Body of pancreas (tissue), 4 donors: ENCODE measurements around the gene CEP128. TPM values are rescaled to one million over a fixed set of nuclear protein-coding genes. Genes with fewer than 3 reads are reported as not detected.

Experiments used
- ATAC-seq: fragments of 150-250 bp; one replicate; pipeline ENCODE4 v1.9.1; 2016
- DNase-seq, 4 donors: peaks; one replicate each; pipeline ENCODE4 v3.0.0-alpha.2; 2019
- H3K27ac ChIP-seq, 4 donors: fragments of 200-600 bp; sonication (generic); 1 replicate in 3 of 4; 2 replicates in 1 of 4; pipeline versions ENCODE4 v1.5.1 to v1.6.1; 2016 to 2019; ENCODE audit warnings: mild to moderate bottlenecking in 1 of 4, mixed read lengths in 1 of 4, moderate library complexity in 1 of 4
- H3K27me3 ChIP-seq, 2 donors: fragments of 200-600 bp; sonication (generic); one replicate each; pipeline ENCODE4 v1.6.0; 2016; ENCODE audit warnings: mild to moderate bottlenecking in 1 of 2
- H3K36me3 ChIP-seq, 2 donors: fragments of 200-600 bp; sonication (generic); replicated peaks in 1 of 2; 2 replicates each; pipeline ENCODE4 v1.5.1; 2016; ENCODE audit warnings: low read depth in 2 of 2; ENCODE audit not compliant: insufficient read depth in 1 of 2
- H3K4me1 ChIP-seq: fragments of 200-600 bp; sonication (generic); one replicate; pipeline ENCODE4 v1.6.0; 2016
- H3K4me3 ChIP-seq, 2 donors: fragments of 200-600 bp; sonication (generic); 1 replicate in 1 of 2; 2 replicates in 1 of 2; pipeline ENCODE4 v1.5.1; 2016 to 2019
- H3K9me3 ChIP-seq, 3 donors: fragments of 200-600 bp; sonication (generic); 1 replicate in 2 of 3; 2 replicates in 1 of 3; pipeline ENCODE4 v1.5.1; 2016
- CTCF ChIP-seq, 7 experiments: fragments of 450-650 bp in 4 of 7; fragments of 200-600 bp in 3 of 7; sonication (generic) in 3 of 7; IDR thresholded peaks; one replicate each; pipeline ENCODE4 v1.5.1; 2016 to 2019; ENCODE audit warnings: antibody characterized with exemption in 7 of 7
- POLR2A ChIP-seq, 3 donors: fragments of 450-650 bp; IDR thresholded peaks; one replicate each; pipeline ENCODE4 v1.6.1; 2016; ENCODE audit warnings: antibody characterized with exemption in 3 of 3, mild to moderate bottlenecking in 2 of 3
- WGBS, 2 donors: methylation state at CpG; one replicate each; pipeline ENCODE4 v1.1.5; 2017; 5-methylcytosine and 5-hydroxymethylcytosine counted together
- intact Hi-C: fragments of 100-400 bp; cut with DNase I; formaldehyde crosslinking; loops from one replicate; pipeline ENCODE4 v1.15.1; 2023
- total RNA-seq, 2 donors: library from RNA; depleted of rRNA; stranded (reverse); fragments of >200 nt; gene quantifications; one replicate each; pipeline ENCODE4 v1.1.0, GENCODE V29; 2016

Gene CEP128
- total RNA-seq, 2 donors from 2014 or later: 7.8 to 14.5 TPM

GRCh38 chr14:80618751-80619329, 322.7 kb downstream of the CEP128 start:
- ATAC-seq: no peak
- Histone ChIP-seq H3K9me3 (no peaks in the 10 kb centered on the region), H3K27me3 (no peaks in the 10 kb centered on the region), H3K36me3 (no peaks in the 10 kb centered on the region), H3K27ac (no peak overlapping the region), H3K4me3 (no peak overlapping the region), H3K4me1 (no peaks in the 10 kb centered on the region)
- no peak for DNase-seq
- intact Hi-C loops: no loop called here
- TF ChIP-seq POLR2A (IDR thresholded peaks at IDR 0.05): no peak
- TF ChIP-seq CTCF (IDR thresholded peaks at IDR 0.05): no peak
- 89 to 97% methylated on average over 4 of the region's 4 CpGs for WGBS, 2 donors

- no peaks in the 10 kb centered on the region for H3K36me3 ChIP-seq
- no peak for TF ChIP-seq CTCF (IDR thresholded peaks at IDR 0.05)
- TF ChIP-seq POLR2A (IDR thresholded peaks at IDR 0.05): no peak
- H3K9me3 ChIP-seq: no peaks in the 10 kb centered on the region
- 79 to 82% methylated on average over 4 of the region's 4 CpGs for WGBS, 2 donors
- intact Hi-C loops: no loop called here
- no peak overlapping the region for H3K27ac ChIP-seq
- ATAC-seq (no peak), DNase-seq (no peak)
- no peaks in the 10 kb centered on the region for H3K27me3 ChIP-seq
- no peaks in the 10 kb centered on the region for H3K4me1 ChIP-seq
- no peak overlapping the region for H3K4me3 ChIP-seq
These were observed 325.7 kb downstream of the CEP128 start for GRCh38 chr14:80615831-80616230.

GRCh38 chr14:80609055-80609454, 332.5 kb downstream of the CEP128 start:
- DNase-seq: no peak
- Histone ChIP-seq H3K4me3 (no peak overlapping the region), H3K27me3 (no peaks in the 10 kb centered on the region), H3K36me3 (no peaks in the 10 kb centered on the region), H3K4me1 (peaks cover 11% of the 10 kb centered on the region), H3K9me3 (no peaks in the 10 kb centered on the region), H3K27ac (no peak overlapping the region)
- ATAC-seq: no peak
- TF ChIP-seq CTCF (IDR thresholded peaks at IDR 0.05) (no peak), POLR2A (IDR thresholded peaks at IDR 0.05) (no peak)
- intact Hi-C loops: no loop called here

- no peaks in the 10 kb centered on the region for H3K27me3 ChIP-seq
- H3K4me3 ChIP-seq: no peak overlapping the region
- ATAC-seq: no peak
- H3K9me3 ChIP-seq: no peaks in the 10 kb centered on the region
- intact Hi-C loops: no loop called here
- WGBS, 2 donors: 15 to 21% methylated on average over 1 of the region's 1 CpG
- H3K4me1 ChIP-seq: peaks cover 11% of the 10 kb centered on the region
- no peak overlapping the region for H3K27ac ChIP-seq
- TF ChIP-seq POLR2A (IDR thresholded peaks at IDR 0.05) (no peak), CTCF (IDR thresholded peaks at IDR 0.05) (no peak)
- DNase-seq: no peak
- no peaks in the 10 kb centered on the region for H3K36me3 ChIP-seq
These were observed 333.0 kb downstream of the CEP128 start for GRCh38 chr14:80608563-80608962.

- WGBS, 2 donors: 87 to 89% methylated on average over 5 of the region's 5 CpGs
- Histone ChIP-seq H3K4me1 (peaks cover 11% of the 10 kb centered on the region), H3K27me3 (no peaks in the 10 kb centered on the region), H3K9me3 (no peaks in the 10 kb centered on the region), H3K36me3 (no peaks in the 10 kb centered on the region), H3K27ac (no peak overlapping the region), H3K4me3 (no peak overlapping the region)
- intact Hi-C loops: no loop called here
- DNase-seq (no peak), ATAC-seq (no peak)
- TF ChIP-seq CTCF (IDR thresholded peaks at IDR 0.05) (no peak), POLR2A (IDR thresholded peaks at IDR 0.05) (no peak)
These were observed 333.9 kb downstream of the CEP128 start for GRCh38 chr14:80607430-80608190.
